IMR-90 (cell line): ENCODE results near the gene FEV. TPM values are rescaled to one million over a fixed set of nuclear protein-coding genes. Genes with fewer than 3 reads are reported as not detected.

Experiments
- ATAC-seq: fragments of 200-7000 bp; cut with Tn5 transposase; 2 replicates; pipeline ENCODE4 v1.9.1; 2020; ENCODE audit warnings: low read depth, mild to moderate bottlenecking, moderate library complexity
- BruUV-seq: library from RNA; stranded (reverse); fragments of 400-500 nt; replicated peaks from 2 replicates; lab custom pipeline; 2021; lab: Mats Ljungman, UMichigan
- CTCF ChIA-PET: fragments of 300-600 bp; formaldehyde crosslinking; extraction: SDS; loops from one replicate; lab custom pipeline; 2021; ENCODE audit warnings: antibody characterized with exemption; lab: Yijun Ruan, JAX
- POLR2A ChIA-PET: fragments of 300-600 bp; sonication (Branson Sonifier 250); formaldehyde crosslinking; loops from one replicate; lab custom pipeline; 2022; ENCODE audit warnings: antibody characterized with exemption; ENCODE audit not compliant: unreplicated experiment; lab: Charles Lee
- DNase-seq: peaks from one replicate; pipeline ENCODE4 v3.0.0; 2013
- H2AFZ ChIP-seq: replicated peaks from 2 replicates; pipeline ENCODE3; 2013; ENCODE audit warnings: low read length, mild to moderate bottlenecking; ENCODE audit not compliant: poor library complexity
- H2AK5ac ChIP-seq: 2 replicates; pipeline ENCODE4 v1.6.1; 2013; ENCODE audit warnings: low read depth, low read length, inconsistent platforms
- H2AK9ac ChIP-seq: replicated peaks from 2 replicates; pipeline ENCODE3; 2013; ENCODE audit warnings: mild to moderate bottlenecking, low read depth, low read length, moderate library complexity; ENCODE audit not compliant: poor library complexity
- H2BK120ac ChIP-seq: 2 replicates; pipeline ENCODE4 v1.6.1; 2013; ENCODE audit warnings: low read depth, low read length, inconsistent platforms
- H2BK15ac ChIP-seq: 3 replicates; pipeline ENCODE4 v1.6.1; 2013; ENCODE audit warnings: low read depth, low read length, inconsistent platforms
- H2BK20ac ChIP-seq: 2 replicates; pipeline ENCODE4 v1.6.1; 2013; ENCODE audit warnings: low read depth, mild to moderate bottlenecking, inconsistent platforms, low read length, moderate library complexity
- H2BK5ac ChIP-seq: 2 replicates; pipeline ENCODE4 v1.6.1; 2013; ENCODE audit warnings: mild to moderate bottlenecking, low read depth, low read length, inconsistent platforms; ENCODE audit not compliant: poor library complexity, severe bottlenecking
- H3K14ac ChIP-seq: replicated peaks from 2 replicates; pipeline ENCODE4 v1.6.1; 2013; ENCODE audit warnings: low read depth, low read length, inconsistent platforms
- H3K18ac ChIP-seq: 2 replicates; pipeline ENCODE4 v1.6.1; 2013; ENCODE audit warnings: low read depth, low read length, control low read depth
- H3K23ac ChIP-seq: 2 replicates; pipeline ENCODE4 v1.6.1; 2013; ENCODE audit warnings: low read depth, low read length, inconsistent platforms
- H3K27ac ChIP-seq: 2 replicates; pipeline ENCODE4 v1.5.1; 2013; ENCODE audit warnings: mild to moderate bottlenecking, control low read depth, low read length; ENCODE audit not compliant: insufficient read depth
- H3K27me3 ChIP-seq: 2 replicates; pipeline ENCODE4 v1.6.1; 2013; ENCODE audit warnings: low read length; ENCODE audit not compliant: control insufficient read depth, insufficient read depth
- H3K36me3 ChIP-seq: 2 replicates; pipeline ENCODE4 v1.6.1; 2013; ENCODE audit warnings: low read length, mixed read lengths; ENCODE audit not compliant: control insufficient read depth, insufficient read depth
- H3K4ac ChIP-seq: 2 replicates; pipeline ENCODE4 v1.6.1; 2013; ENCODE audit warnings: low read depth, low read length, inconsistent platforms
- H3K4me1 ChIP-seq: 2 replicates; pipeline ENCODE4 v1.6.1; 2013; ENCODE audit warnings: low read length, mixed read lengths; ENCODE audit not compliant: control insufficient read depth, insufficient read depth
- H3K4me2 ChIP-seq: 2 replicates; pipeline ENCODE4 v1.6.1; 2013; ENCODE audit warnings: low read depth, mild to moderate bottlenecking, control low read depth, low read length, moderate library complexity
- H3K4me3 ChIP-seq: 2 replicates; pipeline ENCODE4 v1.5.1; 2013; ENCODE audit warnings: low read depth, mild to moderate bottlenecking, control low read depth, low read length, moderate library complexity; ENCODE audit not compliant: insufficient read depth
- H3K56ac ChIP-seq: 2 replicates; pipeline ENCODE4 v1.6.1; 2013; ENCODE audit warnings: low read length, inconsistent platforms; ENCODE audit not compliant: insufficient read depth; ENCODE audit errors: extremely low read depth
- H3K79me1 ChIP-seq, 2 experiments: 2 replicates each; pipeline ENCODE4 v1.6.1; 2013; ENCODE audit warnings: low read length in 2 of 2, inconsistent platforms in 1 of 2, low read depth in 1 of 2
- H3K9ac ChIP-seq: 2 replicates; pipeline ENCODE4 v1.6.1; 2013; ENCODE audit warnings: low read depth, low read length, control low read depth
- H3K9me1 ChIP-seq: 2 replicates; pipeline ENCODE4 v1.6.1; 2013; ENCODE audit warnings: low read length, inconsistent platforms; ENCODE audit not compliant: insufficient read depth
- H3K9me3 ChIP-seq: 2 replicates; pipeline ENCODE4 v1.6.1; 2013; ENCODE audit warnings: low read length; ENCODE audit not compliant: control insufficient read depth, insufficient read depth
- H4K20me1 ChIP-seq: 2 replicates; pipeline ENCODE4 v1.6.1; 2013; ENCODE audit warnings: low read length, inconsistent platforms; ENCODE audit not compliant: insufficient read depth
- H4K5ac ChIP-seq: 2 replicates; pipeline ENCODE4 v1.6.1; 2013; ENCODE audit warnings: mild to moderate bottlenecking, low read depth, low read length, control low read depth
- H4K8ac ChIP-seq, 2 experiments: 2 replicates each; pipeline ENCODE4 v1.6.1; 2013; ENCODE audit warnings: low read depth in 2 of 2, low read length in 2 of 2, control low read depth in 1 of 2, inconsistent platforms in 1 of 2
- H4K91ac ChIP-seq: 2 replicates; pipeline ENCODE4 v1.6.1; 2013; ENCODE audit warnings: low read depth, low read length, inconsistent platforms; ENCODE audit not compliant: insufficient read depth
- CEBPB ChIP-seq: IDR thresholded peaks from 2 replicates; pipeline ENCODE4 v1.6.1; 2012; ENCODE audit warnings: low read depth, low read length, improper control_type of control experiment
- MXI1 ChIP-seq: IDR thresholded peaks from 2 replicates; pipeline ENCODE4 v1.6.1; 2012; ENCODE audit warnings: low read depth, mild to moderate bottlenecking, low read length, moderate library complexity, borderline replicate concordance
- RFX5 ChIP-seq: IDR thresholded peaks from 2 replicates; pipeline ENCODE4 v1.8.0; 2012; ENCODE audit warnings: low read depth, mild to moderate bottlenecking, low read length, moderate library complexity
- WGBS, 2 experiments: methylation state at CpG; one replicate each; pipeline versions ENCODE4 v1.1.5 to v1.1.7; 2013; ENCODE audit warnings: missing lambda C conversion rate in 2 of 2; ENCODE audit not compliant: insufficient read length in 1 of 2; ENCODE audit errors: extremely low coverage in 2 of 2; 5-methylcytosine and 5-hydroxymethylcytosine counted together
- dilution Hi-C: fragments of 300-500 bp; cut with HindIII; formaldehyde crosslinking; loops from one replicate; pipeline ENCODE4 v1.14.3; 2018; ENCODE audit warnings: low sequenced_read_pairs; ENCODE audit not compliant: unreplicated experiment
- in situ Hi-C: fragments of 300-500 bp; cut with MboI; formaldehyde crosslinking; loops from 3 replicates; pipeline ENCODE4 v1.14.3; 2019; ENCODE audit warnings: low sequenced_read_pairs, inconsistent platforms, mixed read lengths
- intact Hi-C: fragments of 100-400 bp; cut with micrococcal nuclease; formaldehyde crosslinking; loops from 2 replicates; pipeline ENCODE4 v1.10.0; 2022
- polyA plus RNA-seq, 3 experiments: library from polyadenylated mRNA; depleted of rRNA; stranded (reverse); fragments of >200 nt; gene quantifications; 2 replicates each; pipeline ENCODE4 v1.2.3, GENCODE V29; 2012; ENCODE audit warnings: low replicate concordance in 1 of 3
- total RNA-seq: library from RNA; depleted of rRNA; stranded (reverse); fragments of >200 nt; gene quantifications from 2 replicates; pipeline ENCODE4 v1.2.3, GENCODE V29; 2012
- TF ChIP-seq, protein P1 (sequence below): fragments of 150-350 bp; IDR thresholded peaks from 2 replicates; pipeline ENCODE4 v1.6.1; 2016; ENCODE audit warnings: low read depth, mild to moderate bottlenecking, low read length, moderate library complexity, borderline replicate concordance

Gene FEV
- total and polyA plus RNA-seq, 2 of the 4 experiments (the other 2 are of a cell fraction) = not detected

DNA sequence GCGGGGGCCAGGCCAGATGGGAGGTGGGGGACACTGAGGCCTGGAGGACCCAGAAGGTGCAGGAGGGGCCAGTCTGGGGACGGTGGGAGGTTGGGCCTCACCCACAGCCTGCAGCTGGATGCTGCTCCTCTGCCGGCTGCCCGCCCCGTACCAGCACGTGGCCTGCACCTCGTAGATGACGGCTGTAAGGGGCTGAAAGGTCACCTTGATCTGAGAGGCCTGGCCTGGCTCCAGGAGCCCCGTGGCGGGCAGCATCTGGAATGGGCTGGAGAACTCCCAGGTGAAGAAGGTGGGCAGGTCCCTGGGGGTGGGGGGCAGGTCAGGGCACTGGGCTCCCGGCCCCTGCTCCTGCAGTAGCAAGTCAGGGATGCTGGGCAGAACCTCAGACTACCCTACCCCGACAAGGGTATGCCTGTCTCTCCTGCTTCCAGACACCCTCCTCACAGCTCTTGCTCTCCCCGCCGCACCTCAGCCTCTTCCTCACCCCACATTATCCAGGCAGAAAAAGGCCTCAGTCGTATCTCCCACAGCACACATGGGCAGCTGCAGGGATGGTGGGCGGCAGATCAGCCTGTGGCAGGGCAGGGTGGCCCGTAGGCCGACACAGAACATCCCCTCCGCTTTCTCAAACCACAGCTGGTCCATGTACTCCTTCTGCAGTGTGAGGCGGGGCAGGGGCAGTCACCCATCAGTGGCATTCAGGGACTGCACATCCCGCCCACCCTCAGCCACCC lies 46.2 kb upstream of the FEV start:
- DNase-seq = no peak
- no peak overlapping the region for H4K91ac ChIP-seq
- no TSS peak for BruUV-seq
- no peaks in the 10 kb centered on the region for H3K9me3 ChIP-seq
- intact Hi-C loops = no loop called here
- H3K9me1 ChIP-seq = no peaks in the 10 kb centered on the region
- no peak overlapping the region for H4K8ac ChIP-seq
- no peak overlapping the region for H3K4ac ChIP-seq
- no peak overlapping the region for H3K4me3 ChIP-seq
- H2AK9ac ChIP-seq = no peak overlapping the region
- H3K4me1 ChIP-seq = no peaks in the 10 kb centered on the region
- POLR2A ChIA-PET = no interaction called here
- no peak overlapping the region for H3K27ac ChIP-seq
- CTCF ChIA-PET = interaction anchor here (1.6 kb wide), 1 partner anchor 119 kb away, joined by 9 read pairs; no protein-coding TSS in a partner anchor
- no peaks in the 10 kb centered on the region for H3K36me3 ChIP-seq
- H2BK5ac ChIP-seq = no peak overlapping the region
- 62% methylated on average over 12 of the region's 21 CpGs; no CpG with 5 or more reads in 1 of the 2 experiments for WGBS, 2 experiments
- H4K5ac ChIP-seq = no peak overlapping the region
- H2BK15ac ChIP-seq = no peak overlapping the region
- no peak overlapping the region for H2BK120ac ChIP-seq
- no peak overlapping the region for H2BK20ac ChIP-seq
- no peak overlapping the region for H3K56ac ChIP-seq
- no peak overlapping the region for H3K9ac ChIP-seq
- no peak overlapping the region for H3K14ac ChIP-seq
- H3K4me2 ChIP-seq = no peak overlapping the region
- no peak overlapping the region for H3K18ac ChIP-seq
- in situ Hi-C loops = no loop called here
- no peaks in the 10 kb centered on the region for H3K79me1 ChIP-seq
- dilution Hi-C loops = no loop called here
- no peak overlapping the region for H2AFZ ChIP-seq
- H2AK5ac ChIP-seq = no peak overlapping the region
- no peak overlapping the region for H3K23ac ChIP-seq
- peaks cover 44% of the 10 kb centered on the region for H3K27me3 ChIP-seq
- ATAC-seq = no peak
- 0 out of 2 replicates have a peak, but pooled peaks cover 8% of the 10 kb centered on the region for H4K20me1 ChIP-seq
- TF ChIP-seq, protein P1, sequence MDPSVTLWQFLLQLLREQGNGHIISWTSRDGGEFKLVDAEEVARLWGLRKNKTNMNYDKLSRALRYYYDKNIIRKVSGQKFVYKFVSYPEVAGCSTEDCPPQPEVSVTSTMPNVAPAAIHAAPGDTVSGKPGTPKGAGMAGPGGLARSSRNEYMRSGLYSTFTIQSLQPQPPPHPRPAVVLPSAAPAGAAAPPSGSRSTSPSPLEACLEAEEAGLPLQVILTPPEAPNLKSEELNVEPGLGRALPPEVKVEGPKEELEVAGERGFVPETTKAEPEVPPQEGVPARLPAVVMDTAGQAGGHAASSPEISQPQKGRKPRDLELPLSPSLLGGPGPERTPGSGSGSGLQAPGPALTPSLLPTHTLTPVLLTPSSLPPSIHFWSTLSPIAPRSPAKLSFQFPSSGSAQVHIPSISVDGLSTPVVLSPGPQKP = no peak
- TF ChIP-seq CEBPB (no peak), RFX5 (no peak), MXI1 (no peak)
